Stimulated activated naive CD4-positive, alpha-beta T cell treated with Interleukin-2 at 50 U/mL for 16 hours (primary cell): ENCODE measurements around the gene PFN3.
A peak's percentile ranks its signal among the peaks of the same experiment; 100 is the strongest.

Source experiments
- DNase-seq: peaks from one replicate; lab custom pipeline; 2025; lab: John Stamatoyannopoulos, UW

Gene PFN3, protein sequence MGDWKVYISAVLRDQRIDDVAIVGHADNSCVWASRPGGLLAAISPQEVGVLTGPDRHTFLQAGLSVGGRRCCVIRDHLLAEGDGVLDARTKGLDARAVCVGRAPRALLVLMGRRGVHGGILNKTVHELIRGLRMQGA

DNA sequence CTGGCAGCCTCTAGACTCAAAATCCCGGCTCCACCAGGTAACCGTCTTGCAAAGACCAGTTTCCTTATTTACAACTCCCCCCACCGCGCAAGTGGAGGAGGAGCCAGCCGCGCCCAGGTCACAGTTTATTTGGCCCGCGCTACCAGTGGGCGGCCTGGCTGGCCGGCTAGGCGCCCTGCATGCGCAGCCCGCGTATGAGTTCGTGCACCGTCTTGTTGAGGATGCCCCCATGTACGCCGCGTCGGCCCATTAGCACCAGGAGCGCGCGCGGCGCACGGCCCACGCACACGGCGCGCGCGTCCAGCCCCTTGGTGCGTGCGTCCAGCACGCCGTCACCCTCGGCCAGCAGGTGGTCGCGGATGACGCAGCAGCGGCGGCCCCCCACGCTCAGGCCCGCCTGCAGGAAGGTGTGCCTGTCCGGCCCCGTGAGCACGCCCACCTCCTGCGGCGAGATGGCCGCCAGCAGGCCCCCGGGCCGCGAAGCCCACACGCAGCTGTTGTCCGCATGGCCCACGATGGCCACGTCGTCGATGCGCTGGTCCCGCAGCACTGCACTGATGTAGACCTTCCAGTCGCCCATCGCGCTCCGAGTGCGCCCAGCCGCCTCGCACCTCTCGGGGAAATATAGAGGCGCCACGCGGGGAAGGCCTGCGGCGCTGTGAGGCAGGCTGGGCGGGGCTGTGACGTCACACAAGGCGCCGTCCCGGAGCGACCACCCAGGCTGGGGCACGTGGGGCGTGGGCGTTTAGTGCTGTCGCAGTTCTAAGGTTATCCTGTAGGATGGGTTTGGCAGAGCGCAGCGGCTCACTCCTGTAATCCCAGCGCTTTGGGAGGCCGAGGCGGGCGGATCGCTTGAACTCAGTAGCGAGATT, at the start of gene PFN3:
TSS of gene PFN3 (minus strand) at position 665 of the 872 bp plus-strand sequence. CDS start at position 580, 85 bp downstream.
- DNase-seq, result no peak

DNA sequence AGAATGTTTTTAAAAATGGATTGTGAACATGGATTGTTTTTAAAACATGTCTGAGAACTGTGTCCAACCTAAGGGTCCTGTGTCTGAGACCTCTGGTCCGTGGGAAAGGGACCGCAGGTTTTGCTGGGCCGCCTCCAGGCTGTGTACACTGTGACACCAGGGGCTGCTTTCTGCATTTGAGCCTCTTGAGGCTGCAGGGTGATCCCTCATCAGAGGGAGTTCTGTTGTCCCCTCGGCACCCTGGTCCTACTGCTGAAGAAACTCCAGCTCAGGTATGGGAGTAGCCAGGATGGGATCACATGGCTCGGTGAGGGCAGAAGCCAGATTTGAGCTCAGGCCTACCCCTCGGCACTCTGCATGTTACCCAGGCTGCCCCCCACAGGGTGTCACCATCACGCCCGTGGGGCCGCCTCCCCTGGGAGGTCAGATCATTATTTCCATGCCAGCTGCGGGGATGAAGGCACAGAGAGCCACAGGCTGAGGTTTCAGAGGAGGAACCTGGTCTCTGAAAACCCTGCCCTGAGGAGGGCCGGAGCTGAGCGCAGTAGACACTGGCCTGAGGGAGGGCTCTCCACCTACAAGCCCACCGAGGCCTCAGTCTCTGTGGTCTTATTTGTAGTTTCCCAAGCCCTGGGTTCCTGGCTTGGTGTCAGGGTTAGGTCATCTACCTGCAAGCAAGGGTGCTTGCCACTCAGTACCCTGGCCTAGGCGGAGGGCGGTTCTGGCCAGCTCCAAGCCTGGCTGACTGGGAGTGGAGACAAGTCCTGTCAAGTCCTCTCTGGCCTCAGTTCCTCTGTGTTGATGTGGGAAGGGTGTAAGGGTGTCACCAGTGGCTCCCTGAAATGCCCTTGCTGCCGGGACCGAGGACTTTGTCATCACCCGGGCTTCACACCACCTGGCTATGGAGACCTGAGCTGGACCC, 48.9 kb upstream of the PFN3 start:
- DNase-seq, result no peak

DNA sequence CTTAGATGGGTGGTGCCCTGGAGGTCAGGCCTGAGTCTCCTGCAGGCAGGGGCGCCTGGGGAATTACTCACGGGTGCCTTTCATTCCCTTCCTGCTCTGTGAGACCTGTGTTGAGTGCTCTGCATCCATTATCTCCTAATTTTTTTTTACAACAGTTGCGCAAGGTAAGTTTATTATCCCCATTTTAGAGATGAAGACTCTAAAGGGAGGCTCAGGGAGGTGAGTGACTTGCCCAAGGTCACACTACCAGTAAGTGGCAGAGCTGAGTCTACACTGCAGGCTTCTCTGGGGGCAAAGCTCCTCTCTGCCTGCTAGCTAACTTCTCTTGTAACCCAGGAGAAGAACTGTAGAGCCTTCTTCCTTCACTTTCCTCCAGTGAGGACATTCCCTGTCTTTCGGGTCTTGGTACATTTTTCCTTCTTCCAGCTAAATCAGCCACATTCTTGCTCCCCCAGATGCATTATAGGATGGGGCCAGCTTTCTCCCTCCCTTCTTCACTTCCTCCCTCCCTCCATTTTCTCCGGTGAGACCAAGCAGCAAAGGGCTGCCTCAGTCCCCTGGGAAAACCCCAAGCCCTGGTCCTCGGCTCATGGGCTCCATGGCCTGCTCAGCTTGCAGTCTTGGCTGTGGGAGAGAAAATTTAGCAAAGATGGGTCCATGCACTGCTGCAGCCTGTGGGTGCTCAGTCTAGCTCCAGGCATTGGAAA, 47.9 kb upstream of the PFN3 start:
- no peak for DNase-seq

DNA sequence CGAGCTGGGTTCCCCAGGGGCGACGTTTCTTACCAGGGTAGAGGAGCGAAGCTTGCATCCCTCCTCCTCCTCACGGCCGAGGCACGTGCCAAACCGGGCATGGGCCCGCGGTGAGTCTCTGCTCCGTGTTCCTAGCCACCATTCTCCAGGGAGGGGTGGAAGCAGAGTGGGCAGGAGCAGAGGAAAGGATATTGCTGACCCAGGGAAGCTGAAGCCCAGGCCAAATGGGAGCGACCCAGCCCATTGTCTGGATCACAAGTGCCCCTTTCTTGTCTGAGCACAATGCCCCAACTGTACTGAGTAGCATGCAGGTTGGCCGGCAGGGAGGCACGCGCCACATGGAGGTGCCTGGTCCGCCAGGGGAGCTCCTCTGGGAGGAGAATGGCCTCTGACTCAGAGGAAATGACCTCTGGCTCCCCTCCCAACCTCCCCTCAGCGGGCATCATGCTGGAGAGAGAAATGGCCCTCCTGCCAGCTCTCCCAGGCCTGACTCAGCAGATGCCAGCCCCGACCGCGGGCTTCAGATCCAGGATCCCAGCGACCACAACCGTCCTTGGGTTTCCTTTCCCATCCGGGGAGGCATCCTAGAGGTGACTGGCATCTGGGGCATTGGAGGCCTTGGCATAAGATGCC, 47.3 kb upstream of the PFN3 start:
- DNase-seq, result no peak

DNA sequence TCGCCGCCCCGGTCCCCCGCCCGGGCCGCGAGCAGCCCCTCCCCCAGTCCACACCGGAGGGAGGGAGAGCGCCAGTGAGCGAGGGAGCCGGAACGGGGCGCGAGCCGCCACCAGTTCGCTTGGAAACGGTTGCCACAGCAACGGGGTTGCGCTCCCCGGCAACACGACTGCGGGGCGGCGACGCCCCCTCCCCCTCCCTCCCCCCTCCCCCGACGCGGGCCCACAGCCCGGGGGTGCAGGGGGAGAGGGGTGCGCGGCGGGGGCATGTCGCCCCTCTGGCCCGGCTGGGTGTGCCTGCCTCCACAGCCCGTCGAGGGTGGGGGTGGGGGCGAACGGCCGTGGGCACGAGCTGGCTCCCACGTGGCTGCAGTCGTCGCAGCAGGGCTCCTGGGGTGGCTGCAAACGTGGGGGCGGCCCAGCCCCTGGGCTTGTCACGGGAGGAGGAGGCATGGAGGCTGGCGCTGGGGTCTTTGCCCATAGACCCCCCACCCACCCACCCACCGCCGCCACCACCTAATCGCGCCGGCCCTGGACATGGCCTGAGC, 46.7 kb upstream of the PFN3 start:
- peak; percentile 59 for DNase-seq

DNA sequence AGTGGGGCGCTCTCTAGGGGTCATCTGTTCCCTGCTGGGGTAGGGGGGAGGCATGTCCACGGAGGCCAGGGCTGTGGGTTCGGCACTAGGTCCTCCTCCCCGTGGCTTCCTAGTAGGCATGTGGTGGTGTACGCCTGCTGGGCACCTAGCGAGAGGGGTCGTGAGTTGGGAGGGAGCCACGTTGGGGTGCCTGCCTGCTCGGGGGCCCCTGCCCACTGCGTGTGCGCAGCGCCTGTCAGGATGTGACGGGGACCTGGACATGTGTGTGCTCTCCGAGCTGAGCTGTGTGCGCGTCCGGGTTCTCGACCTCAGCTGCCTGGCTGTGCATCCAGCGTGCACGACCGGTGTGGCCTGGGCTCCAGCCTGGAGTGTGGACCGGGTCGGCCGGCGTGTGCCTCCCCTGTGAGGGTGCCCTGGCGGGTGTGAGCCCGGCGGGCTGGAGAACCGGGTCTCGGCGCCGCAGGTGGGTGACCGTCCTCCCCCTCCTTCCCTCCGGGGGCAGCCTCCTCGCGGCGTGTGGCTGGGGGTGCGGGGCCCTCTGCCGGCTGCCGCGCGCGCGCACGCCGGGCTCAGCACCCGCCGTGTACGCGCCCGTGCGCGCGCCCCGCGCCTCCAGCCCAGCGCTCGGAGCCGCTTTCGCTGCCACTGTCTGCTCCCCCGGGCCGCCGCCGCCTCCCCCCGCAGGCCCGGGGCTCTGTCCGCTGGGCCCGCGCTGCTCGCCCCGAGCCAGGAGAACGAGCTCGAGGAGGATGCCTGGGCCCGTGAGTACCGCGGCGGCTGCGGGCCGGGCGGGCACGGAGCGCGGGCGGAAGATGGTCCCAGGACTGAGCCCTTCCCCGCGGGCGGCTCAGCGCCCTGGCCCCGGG, 46.0 kb upstream of the PFN3 start, which contains the start of gene PRR7:
TSS of gene PRR7 (plus strand) at position 615 of the 866 bp plus-strand sequence. CDS start 8,254 bp downstream, outside the sequence.
- peak; percentile 69 for DNase-seq

DNA sequence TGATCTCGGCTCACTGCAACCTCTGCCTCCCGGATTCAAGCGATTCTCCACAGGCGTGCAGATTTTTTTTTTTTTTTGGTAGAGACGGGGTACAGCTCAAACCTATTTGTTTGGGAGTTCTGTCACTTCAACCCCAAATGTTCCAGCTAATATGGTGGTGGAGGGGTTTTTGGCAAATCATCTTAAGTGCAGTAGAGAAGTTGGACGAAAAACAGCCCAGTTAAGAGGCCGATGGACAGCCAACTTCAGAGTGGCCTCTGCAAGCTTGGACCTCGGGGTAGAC, 45.4 kb upstream of the PFN3 start:
- DNase-seq, result no peak

DNA sequence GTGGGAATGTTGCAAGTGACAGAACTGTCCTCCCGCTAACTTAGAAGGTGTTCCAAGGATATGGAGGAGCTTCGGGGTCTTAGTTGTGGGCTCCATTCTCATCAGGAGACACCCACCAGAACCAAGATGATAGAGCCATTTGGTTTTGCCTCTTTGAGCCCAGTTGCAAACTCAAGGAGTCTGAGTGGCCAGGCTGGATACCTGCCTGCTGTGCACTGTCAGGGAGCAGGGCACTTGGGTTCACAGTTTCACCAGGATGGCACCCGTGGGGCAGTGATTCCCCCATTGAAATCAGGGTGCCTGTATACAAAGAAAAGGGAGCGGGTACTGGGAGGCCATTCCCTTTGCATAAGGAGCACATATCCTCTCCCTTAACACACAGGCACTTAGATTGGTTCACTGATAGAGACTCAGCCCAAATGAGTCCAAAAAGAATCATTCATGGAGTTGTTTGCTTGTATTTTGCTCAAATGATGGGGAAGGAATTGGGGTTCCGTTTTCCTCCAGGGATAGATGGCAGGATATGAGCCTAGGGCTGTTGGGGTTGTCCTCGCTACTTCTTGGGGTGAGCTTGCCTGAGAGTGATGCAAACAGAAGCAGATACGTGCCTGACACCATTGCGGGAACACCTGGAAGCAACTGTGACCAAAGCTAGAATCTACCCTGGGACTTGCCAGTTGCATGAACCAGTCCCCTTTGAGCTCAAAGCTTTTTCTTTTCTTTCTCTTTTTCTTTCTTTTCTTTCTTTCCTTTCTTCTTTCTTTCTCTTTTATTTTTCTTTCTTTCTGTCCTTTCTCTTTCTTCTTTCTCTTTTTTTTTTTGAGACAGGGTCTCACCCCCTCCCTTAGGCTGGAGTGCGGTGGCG, 44.8 kb upstream of the PFN3 start:
- DNase-seq, result no peak

DNA sequence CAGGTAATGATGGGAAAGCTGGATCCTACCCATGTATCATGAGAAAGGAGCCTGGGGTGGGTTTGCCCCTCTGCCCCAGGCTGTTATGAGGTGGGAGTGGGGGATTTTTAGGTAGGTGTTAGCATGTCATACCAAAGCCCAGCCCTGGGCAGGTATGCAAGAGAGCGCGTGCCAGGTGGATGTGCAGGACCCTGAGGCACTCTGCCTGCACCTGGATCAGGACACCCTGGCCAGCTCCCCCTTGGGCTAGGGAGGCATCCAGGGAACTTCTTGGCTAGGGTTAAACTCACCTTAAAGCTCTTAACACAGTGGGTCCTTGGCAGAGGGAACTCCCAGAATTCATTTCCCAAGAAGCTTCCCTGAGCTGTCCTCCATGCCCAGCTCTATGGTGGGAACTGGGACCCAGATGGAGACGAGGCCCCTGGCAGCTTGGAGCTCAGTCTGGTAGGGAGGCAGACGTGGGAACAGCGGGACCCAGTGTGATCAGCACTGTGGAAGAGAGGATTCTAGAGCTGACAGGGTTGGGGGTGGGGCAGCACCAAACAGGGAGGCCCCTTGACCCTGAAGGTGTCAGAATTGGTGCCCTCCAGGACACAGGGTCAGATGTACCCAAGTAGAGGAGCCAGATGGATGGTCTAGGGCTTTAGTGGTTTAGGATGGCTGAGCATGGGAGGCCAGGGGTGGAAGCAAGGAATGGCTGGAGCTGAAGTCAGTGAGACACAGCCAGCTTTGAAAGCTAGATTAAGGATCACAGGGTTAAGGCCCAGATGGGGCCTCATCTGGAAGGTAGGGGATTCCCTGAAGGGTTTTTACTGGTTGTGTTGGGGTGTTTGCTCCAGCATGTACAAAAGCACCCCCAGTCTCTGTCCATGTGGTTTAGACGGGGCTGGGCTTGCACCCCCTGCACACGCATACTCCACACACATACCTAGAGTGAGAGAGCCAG, 43.9 kb upstream of the PFN3 start:
- DNase-seq, result no peak

DNA sequence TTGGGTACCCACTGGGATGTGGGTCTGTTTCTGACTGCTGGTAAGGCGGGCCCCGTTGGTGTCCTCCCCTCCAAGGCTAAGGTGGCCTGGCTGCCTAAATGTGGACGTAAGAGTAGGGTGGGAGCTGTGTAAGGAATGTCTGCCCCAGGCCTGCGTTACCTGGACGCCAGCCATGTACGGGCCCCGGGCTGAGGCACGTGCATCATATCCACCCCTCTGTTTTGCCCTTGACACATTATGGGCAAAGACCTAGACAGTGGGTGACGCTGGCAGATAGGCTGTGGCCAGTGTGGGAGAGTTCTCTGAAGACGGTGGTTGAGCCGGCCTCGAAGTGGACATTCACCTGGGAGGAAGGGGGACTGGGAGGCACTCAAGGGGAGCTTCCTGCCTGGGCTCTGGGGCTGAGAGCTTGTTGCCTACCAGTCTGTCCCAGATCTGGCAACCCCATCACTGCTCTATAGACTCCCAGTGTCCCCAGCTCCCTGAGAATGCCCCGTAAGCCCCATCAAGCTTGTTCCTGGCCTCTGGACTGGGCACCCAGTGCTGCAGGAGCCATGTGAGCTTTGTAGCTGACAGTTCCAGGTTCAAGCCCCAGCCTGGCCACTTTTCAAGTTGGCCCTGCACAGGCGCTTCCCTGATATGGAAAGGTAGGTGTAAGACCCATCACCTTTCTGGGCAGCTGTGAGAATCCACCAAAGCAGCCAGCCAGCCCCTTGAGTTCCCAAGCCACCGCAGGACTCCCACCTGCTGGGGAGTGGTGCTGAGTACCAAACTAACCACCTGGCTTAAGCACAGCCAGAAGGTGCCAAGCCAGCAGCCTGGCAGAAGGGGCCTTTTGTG, 42.9 kb upstream of the PFN3 start:
- DNase-seq, result no peak

DNA sequence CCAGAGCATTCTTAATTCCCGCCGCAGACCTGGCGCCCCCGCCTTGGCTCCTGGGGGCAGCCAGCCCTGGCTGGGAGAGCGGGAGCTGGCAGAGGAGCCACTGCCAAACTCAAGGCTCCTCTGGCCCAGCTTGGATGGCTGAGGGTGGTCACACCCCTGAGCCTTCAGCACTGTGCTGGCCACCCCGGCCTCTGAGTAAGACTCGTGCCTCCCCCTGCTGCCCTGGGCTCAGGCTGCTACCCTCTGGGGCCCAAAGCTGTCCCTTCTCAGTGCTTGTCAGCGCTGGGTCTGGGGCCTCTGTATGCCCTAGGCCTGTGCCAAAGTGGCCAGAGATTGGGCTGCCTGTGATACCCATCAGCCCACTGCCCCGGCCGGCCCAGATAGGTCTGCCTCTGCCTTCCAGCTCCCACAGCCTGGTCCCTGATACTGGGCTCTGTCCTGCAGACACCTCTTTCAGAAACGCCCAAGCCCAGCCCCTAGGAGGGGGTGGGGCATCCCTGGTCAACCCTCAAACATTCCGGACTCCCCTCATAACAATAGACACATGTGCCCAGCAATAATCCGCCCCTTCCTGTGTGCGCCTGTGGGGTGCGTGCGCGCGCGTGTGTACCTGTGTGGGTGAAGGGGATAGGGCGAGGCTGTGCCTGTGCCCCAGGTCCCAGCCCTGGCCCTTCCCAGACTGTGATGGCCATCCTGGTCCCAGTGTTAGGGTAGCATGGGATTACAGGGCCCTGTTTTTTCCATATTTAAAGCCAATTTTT, 41.8 kb upstream of the PFN3 start:
- no peak for DNase-seq

DNA sequence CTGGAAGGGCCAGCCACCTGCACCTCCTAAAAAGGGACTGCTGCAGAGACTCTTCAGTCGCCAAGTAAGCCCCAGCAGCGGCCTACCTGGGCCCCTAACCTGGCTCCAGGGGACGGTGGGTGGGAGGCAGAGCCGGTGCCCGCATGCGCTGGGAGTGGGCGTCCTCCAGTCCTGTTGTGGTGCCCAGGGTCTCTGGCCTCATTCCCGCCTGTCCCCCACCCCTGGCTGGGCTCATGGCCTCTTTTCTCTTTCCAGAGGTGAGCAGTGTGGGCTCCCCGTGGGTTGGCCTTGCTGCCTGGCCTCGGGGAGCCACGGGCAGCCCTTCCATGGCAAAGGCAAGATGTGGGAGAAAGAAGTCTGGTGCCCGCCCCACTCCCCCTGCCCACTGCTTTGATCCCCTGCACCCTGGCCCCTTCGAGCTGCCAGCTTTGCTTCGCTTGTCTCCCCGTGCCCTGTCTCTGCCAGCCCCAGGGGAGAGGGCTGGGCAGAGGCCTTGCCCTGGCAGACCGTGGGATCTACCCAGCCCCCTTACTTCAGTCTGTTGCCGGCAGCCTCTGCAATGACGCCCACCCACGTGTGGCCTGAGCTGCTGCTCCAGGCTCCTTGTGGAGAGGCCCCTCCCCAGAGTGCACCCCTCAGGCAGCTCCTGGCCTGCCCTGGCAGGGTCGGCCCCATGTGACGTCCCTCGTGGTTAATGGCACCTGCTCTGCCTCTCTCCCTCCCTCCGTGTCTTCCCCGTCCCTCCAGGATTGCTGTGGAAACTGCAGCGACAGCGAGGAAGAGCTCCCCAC, 40.7 kb upstream of the PFN3 start:
- no peak for DNase-seq

DNA sequence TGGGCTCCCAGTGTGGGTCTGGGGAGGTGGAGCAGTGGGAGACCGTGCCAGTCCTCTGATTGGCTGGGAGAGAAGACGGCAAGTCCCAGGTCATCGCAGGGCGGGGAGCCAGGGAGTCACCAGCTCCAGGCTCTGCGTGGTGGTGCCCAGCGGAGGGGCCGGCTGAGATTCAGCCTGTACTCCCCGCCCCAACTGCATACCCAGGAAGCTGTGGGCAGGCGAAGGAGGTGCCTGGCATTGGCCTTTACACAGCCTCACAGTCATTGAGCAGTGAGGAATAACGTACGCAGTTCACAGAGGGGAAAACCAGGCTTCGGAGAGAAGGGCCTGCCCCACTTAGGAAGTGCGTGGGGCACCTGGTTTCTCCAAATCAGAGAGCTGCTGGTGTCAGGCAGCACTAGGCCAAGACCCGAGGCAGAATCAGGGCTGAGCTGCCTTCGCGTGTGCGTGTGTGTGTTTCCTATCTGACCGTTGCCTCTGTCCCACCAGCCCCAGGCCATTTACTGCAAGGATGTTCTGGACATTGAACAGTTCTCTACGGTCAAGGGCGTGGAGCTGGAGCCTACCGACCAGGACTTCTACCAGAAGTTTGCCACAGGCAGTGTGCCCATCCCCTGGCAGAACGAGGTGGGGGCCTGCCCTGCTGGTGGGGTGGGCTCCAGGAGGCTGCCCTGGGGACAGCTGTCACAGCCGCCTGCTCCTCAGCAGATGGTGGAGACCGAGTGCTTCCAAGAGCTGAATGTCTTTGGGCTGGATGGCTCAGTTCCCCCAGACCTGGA, 39.9 kb upstream of the PFN3 start:
- DNase-seq, result peak; percentile 66

DNA sequence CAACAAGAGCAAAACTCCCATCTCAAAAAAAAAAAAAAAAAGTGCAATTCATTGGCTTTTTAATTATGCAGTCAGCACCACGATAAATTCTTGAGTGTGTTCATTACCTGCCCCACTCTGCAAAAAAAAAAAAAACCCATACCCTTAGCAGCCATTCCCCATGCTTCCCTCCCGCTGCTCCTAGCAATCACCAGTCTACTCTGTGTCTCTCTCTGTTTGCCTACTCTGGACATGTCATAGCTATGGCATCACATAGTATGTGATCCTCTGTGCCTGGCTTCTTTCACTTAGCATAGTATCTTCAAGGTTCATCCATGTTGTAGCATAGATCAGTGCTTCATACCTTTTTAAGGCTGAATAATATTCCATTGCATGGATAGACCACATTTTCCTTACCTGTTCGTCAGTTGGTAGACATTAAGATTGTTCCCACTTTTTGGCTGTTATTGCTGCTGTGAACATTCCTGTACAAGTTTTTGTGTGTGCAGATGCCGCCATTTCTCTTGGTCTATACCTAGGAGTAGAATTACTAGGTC, 39.1 kb upstream of the PFN3 start:
- DNase-seq, result no peak

DNA sequence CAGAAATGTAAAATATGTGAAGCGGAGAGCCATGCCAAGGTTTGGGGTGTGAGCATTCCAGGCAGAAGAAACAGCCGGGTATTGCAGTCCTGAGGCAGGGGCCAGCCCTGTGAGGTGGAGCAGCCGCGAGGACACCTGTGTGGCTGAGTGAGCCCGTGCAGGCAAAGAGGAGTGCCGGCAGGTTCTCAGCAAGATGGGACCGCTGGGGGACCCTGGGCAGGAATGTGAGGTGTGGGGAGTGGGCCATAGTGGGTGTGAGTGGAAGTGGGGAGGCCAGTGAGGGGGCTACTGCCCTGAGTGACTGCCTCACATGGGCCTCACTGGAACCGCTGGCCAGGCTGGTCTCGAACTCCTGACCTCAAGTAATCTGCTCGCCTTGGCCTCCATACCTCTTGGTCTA, 38.0 kb upstream of the PFN3 start:
- no peak for DNase-seq
